A549 (cell line): Measurements from ENCODE around the gene CCDC183.
"Not testable (repeated sequence)": the region's sequence is repeated elsewhere in the genome, so short reads cannot be mapped to it uniquely, and the experiment has no call there.

ENCODE experiments used
- CTCF ChIP-seq: fragments of >200 bp; sonication (Bioruptor Twin); formaldehyde crosslinking; IDR thresholded peaks from 3 replicates; pipeline ENCODE4 v1.5.1; 2016
- POLR2A ChIP-seq: IDR thresholded peaks from 2 replicates; pipeline ENCODE4 v1.6.1; 2012; ENCODE audit warnings: mild to moderate bottlenecking, low read length
- RAD21 ChIP-seq, 2 experiments: fragments of >200 bp in 1 of 2; sonication (Bioruptor Twin) in 1 of 2; formaldehyde crosslinking in 1 of 2; IDR thresholded peaks in 1 of 2; conservative IDR thresholded peaks in 1 of 2; 2 replicates in 1 of 2; 3 replicates in 1 of 2; pipeline ENCODE4 v1.6.1; 2012 to 2018; ENCODE audit warnings: inconsistent platforms in 1 of 2
- RNF2 ChIP-seq: fragments of 200-600 bp; sonication (generic); IDR thresholded peaks from 2 replicates; pipeline ENCODE4 v1.6.1; 2016; ENCODE audit warnings: low read depth, mild to moderate bottlenecking, antibody characterized with exemption, moderate library complexity, borderline replicate concordance
- SREBF2 ChIP-seq: fragments of 450-650 bp; IDR thresholded peaks from 2 replicates; pipeline ENCODE4 v1.6.1; 2014; ENCODE audit warnings: mild to moderate bottlenecking, moderate library complexity

- peak; percentile 26; the same call in 1 of the 3 replicates for TF ChIP-seq CTCF
- not testable (repeated sequence) for TF ChIP-seq RNF2; RAD21 (conservative IDR thresholded peaks at IDR 0.05 in 1 of 2, IDR thresholded peaks at IDR 0.05 in 1 of 2); SREBF2; POLR2A
Measured at GRCh38 chr9:136766410-136767120, 29.6 kb upstream of the CCDC183 start.
